ENCODE measurements around the gene CBFA2T2.
"Not testable (repeated sequence)": the region's sequence is repeated elsewhere in the genome, so short reads cannot be mapped to it uniquely, and the experiment has no call there.

Gene CBFA2T2

DNA sequence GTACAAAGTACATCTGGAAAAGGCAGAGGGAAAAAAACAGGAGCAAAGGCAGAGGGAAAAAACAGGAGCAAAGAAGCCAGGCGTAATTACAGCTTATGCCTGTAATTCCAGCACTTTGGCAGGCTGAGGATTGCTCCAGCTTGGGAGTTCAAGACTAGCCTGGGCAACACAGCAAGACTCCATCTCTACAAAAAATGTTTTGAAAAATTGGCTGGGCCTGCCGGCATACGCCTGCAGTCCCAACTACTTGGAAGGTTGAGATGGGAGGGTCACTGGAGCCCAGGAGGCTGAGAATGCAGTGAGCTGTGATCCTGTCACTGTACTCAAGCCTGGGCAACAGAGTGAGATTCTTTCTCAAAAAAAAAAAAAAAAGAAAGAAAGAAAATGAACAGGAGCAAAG, 19.0 kb upstream of the CBFA2T2 start:
- no peak for DNase-seq (ENCODE audit: low read depth in 2 of 2)

GRCh38 chr20:33472868-33473435, 16.9 kb upstream of the CBFA2T2 start:
- no peak for DNase-seq (ENCODE audit: low read depth in 2 of 2)

DNA sequence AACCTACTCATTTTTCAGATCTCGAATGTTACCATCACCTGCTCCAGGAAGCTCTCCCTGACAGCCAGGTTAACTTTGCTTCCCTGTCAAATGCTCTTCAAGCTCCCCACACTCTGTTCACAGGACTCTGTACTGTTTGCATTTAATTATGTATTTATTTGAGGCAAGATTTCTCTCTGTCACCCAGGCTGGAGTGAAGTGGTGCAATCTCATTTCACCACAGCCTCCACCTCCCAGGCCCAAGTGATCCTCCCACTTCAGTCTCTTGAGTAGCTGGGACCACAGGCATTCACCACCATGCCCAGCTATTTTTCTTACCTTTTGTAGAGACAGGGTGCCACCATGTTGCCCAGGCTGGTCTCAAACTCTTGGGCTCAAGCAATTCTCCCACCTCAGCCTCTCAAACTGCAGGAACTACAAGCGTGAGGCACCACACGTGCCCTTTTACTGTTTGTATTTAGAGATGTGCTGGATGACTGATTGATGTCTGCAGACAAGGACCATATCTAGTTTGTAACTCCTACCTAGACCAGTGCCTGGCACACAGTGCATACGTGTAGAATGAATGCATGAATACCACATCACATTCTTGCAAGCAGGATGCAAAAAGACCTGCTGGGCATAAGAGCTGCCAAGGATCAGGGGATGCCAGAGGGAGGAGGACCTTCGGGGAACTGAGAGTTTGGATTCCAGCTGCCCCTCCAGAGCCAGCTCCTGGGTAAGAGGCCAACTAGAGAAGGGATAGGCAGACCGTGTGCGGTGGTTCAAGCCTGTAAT, 15.6 kb upstream of the CBFA2T2 start:
- no peak for DNase-seq (ENCODE audit: low read depth in 2 of 2)

DNA sequence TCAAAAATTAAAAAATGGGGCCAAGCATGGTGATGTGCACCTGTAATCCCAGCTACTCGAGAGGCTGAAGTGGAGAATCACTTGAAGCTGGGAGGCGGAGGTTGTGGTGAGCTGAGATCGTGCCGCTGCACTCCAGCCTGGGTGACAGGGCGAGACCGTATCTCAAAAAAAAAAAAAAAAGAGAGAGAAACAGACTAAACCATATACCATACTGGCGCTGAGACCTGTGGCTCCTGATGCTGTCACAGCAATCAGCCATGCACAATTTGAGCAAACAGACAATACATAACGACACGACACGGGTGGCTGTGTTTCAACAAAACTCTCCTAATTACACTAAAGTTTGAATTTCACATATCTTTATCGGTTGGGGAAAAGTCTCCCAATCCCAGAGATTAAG, 14.9 kb upstream of the CBFA2T2 start:
- no peak for DNase-seq (ENCODE audit: low read depth in 2 of 2)

GRCh38 chr20:33475381-33476152, 14.3 kb upstream of the CBFA2T2 start:
- no peak for DNase-seq (ENCODE audit: low read depth in 2 of 2)

DNA sequence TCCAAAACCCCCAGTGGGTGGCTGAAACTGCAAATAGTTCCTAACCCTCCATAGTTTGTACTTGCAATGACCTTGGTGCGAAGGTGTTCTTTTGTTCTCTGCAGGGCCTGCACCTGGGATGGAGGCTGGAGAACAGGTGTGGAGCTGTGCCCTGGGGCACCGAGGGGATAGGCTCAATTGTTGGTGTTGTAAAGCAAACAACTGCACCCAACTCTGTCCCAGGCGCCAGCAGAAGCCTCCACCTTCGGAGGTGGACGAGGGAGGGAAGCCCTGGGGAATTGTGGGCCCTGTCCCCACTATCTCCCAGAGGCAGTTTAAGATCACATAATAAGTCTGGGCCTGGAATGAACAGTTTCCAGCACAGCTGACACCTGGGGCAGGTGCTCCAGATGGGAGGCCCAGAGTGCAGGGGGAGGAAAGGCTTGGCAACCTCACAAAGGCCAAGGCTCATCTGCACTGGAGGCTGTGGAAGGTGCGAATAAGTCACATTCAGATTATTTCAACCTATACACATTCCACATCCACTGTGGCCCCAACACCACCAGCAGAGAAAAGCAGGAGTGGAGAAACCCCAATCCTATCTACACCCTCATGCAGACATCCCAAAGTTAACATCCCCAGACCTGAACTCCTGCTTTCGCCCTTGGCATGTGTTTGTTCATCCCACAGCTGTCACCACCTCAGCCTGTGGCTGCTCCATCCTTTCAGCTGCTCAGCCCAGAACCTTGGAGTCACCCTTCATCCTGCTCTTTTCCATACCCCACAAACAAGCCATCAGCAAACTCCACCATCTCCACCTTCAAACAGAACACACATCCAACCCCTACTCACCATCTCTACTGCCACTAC, 12.3 kb upstream of the CBFA2T2 start:
- no peak for DNase-seq (ENCODE audit: low read depth in 2 of 2)

DNA sequence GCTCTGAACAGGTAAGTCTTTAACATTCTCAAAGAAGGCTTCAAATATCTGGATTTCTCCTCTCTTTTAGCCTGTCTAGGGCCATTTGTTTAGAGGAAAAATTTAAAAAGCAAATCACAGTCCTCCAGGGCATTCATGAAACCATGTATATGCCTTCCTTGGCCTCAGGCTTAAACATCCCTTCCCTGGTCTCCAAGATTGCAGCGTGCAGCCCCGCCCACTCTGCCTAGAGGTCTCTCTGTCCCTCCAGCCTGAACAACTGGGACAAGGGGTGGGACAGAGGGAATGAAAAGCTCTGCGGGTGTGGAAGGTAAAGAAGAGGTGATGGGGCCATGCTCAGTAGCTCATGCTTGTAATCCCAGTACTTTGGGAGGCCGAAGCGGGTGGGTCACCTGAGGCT, 9.8 kb upstream of the CBFA2T2 start:
- DNase-seq (ENCODE audit: low read depth in 2 of 2): no peak

DNA sequence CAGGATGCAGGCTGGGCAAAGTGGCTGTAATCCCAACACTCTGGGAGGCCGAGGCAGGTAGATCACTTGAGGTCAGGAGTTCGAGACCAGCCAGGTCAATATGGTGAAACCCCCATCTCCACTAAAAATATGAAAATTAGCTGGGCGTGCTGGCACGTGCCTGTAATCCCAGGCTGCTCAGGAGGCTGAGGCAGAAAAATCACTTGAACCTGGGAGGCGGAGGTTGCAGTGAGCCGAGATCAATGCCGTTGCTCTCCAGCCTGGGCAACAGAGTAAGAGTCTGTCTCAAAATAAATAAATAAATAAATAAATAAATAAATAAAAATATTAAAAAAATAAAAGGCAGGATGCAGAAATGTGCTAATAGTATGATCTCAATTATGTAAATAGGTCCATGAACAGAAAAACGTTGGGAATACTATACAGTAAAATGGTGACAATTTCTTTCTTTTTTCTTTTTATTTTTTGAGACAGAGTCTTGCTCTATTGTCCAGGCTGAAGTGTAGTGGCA, 8.4 kb upstream of the CBFA2T2 start:
- no peak for DNase-seq (ENCODE audit: low read depth in 2 of 2)

GRCh38 chr20:33482581-33482980, 7.3 kb upstream of the CBFA2T2 start:
- no peak for DNase-seq (ENCODE audit: low read depth in 2 of 2)

GRCh38 chr20:33483186-33483585, 6.7 kb upstream of the CBFA2T2 start:
- DNase-seq (ENCODE audit: low read depth in 2 of 2): not testable (repeated sequence)

GRCh38 chr20:33488201-33488600, 1.7 kb upstream of the CBFA2T2 start:
- no peak for DNase-seq (ENCODE audit: low read depth in 2 of 2)

DNA sequence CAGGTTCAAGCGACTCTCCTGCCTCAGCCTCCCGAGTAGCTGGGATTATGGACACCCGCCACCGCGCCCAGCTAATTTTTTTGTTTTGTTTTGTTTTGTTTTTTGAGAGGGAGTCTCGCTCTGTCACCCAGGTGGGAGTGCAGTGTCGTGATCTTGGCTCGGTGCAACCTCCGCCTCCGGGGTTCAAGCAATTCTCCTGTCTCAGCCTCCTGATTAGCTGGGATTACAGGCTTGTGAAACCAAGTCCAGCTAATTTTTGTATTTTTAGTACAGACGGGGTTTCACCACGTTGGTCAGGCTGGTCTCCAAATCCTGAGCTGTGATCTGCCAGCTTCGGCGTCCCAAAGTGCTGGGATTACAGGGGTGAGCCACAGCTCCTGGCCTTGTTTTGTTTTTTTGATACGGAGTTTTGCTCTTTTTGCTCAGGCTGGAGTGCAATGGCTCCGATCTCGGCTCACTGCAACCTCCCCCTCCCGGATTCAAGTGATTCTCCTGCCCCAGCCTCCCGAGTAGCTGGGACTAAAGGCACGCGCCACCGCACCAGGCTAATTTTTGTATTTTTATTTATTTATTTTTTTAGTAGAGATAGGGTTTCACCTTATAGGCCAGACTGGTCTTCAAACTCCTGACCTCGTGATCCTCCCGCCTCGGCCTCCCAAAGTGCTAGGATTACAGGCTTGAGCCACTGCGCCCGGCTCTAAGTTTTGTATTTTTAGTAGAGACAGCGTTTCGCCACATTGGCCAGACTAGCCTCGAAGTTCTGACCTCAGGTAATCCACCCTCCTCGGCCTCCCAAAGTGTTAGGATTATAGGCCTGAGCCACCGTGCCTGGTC, 1.0 kb upstream of the CBFA2T2 start:
- not testable (repeated sequence) for DNase-seq (ENCODE audit: low read depth in 2 of 2)

GRCh38 chr20:33489495-33490022, 337 bp upstream of the CBFA2T2 start:
- peak; percentile 98 for DNase-seq (ENCODE audit: low read depth in 2 of 2)

GRCh38 chr20:33490934-33491656, 1.2 kb downstream of the CBFA2T2 start:
- DNase-seq (ENCODE audit: low read depth in 2 of 2): no peak

GRCh38 chr20:33493076-33493766, 3.3 kb downstream of the CBFA2T2 start:
- DNase-seq (ENCODE audit: low read depth in 2 of 2): no peak

- not testable (repeated sequence) for DNase-seq (ENCODE audit: low read depth in 2 of 2)
These were observed 6.9 kb downstream of the CBFA2T2 start for GRCh38 chr20:33496776-33497175.

- DNase-seq (ENCODE audit: low read depth in 2 of 2): no peak
These were observed 9.5 kb downstream of the CBFA2T2 start for GRCh38 chr20:33499355-33499754.

- no peak for DNase-seq (ENCODE audit: low read depth in 2 of 2)
These were observed 11.1 kb downstream of the CBFA2T2 start for GRCh38 chr20:33501000-33501399.

- DNase-seq (ENCODE audit: low read depth in 2 of 2): no peak
These were observed 13.7 kb downstream of the CBFA2T2 start for GRCh38 chr20:33503564-33503963.
